ENCODE measurements around the gene CHRM4.
A peak's percentile ranks its signal among the peaks of the same experiment; 100 is the strongest.

The CHRM4 gene

DNA sequence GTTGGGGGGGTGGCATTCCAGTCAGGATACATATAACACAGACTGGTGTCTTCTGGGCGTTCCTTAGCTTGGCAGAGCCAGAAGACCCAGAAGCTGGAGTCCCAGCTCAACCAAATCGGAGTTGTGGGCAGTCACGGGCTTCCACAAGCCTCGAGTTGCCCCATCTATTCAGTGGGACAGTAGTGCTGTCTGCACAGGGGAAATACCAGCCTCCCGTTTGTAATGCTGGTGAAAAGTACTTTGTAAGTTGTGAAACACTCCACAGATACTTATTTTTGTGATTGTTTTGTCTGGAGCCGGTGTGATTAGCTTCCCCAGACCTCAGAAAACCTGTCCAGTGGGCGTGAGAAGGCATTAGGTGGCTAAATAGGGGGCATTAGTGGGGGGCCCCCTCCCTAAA, 30.7 kb downstream of the CHRM4 start:
- no peak for DNase-seq (ENCODE audit: low spot score)
- in situ Hi-C loops (cut with MboI; ENCODE audit: low sequenced_read_pairs, unreplicated experiment) = no loop called here

DNA sequence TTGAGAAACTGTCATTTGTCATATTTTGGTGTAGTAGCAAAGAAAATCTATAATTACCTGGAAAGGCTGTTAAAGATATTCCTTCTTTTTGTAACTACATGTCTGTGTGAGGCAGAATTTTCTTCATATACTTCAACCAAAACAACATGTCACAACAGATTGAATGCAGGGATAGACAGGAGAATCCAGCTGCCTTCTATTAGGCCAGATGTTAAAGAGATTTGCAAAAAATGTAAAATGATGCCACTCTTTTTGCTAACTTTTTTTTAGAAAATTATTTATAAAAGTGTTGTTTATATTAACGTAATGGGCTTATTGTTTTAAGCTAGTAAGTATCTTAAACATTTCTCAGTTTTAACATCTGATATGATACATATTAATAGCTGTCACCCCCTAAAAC, 31.6 kb downstream of the CHRM4 start:
- no peak for DNase-seq (ENCODE audit: low spot score)
- in situ Hi-C loops (cut with MboI; ENCODE audit: low sequenced_read_pairs, unreplicated experiment) = no loop called here
- TF ChIP-seq, protein P1, sequence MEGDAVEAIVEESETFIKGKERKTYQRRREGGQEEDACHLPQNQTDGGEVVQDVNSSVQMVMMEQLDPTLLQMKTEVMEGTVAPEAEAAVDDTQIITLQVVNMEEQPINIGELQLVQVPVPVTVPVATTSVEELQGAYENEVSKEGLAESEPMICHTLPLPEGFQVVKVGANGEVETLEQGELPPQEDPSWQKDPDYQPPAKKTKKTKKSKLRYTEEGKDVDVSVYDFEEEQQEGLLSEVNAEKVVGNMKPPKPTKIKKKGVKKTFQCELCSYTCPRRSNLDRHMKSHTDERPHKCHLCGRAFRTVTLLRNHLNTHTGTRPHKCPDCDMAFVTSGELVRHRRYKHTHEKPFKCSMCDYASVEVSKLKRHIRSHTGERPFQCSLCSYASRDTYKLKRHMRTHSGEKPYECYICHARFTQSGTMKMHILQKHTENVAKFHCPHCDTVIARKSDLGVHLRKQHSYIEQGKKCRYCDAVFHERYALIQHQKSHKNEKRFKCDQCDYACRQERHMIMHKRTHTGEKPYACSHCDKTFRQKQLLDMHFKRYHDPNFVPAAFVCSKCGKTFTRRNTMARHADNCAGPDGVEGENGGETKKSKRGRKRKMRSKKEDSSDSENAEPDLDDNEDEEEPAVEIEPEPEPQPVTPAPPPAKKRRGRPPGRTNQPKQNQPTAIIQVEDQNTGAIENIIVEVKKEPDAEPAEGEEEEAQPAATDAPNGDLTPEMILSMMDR (IDR thresholded peaks at IDR 0.05; ENCODE audit: borderline replicate concordance, control extremely low read depth, extremely low read depth, insufficient read depth, missing control alignments) = no peak

More for the DNA sequence above, 30.7 kb downstream of the CHRM4 start:
- TF ChIP-seq, protein P1 (IDR thresholded peaks at IDR 0.05; ENCODE audit: borderline replicate concordance, control extremely low read depth, extremely low read depth, insufficient read depth, missing control alignments) = no peak

DNA sequence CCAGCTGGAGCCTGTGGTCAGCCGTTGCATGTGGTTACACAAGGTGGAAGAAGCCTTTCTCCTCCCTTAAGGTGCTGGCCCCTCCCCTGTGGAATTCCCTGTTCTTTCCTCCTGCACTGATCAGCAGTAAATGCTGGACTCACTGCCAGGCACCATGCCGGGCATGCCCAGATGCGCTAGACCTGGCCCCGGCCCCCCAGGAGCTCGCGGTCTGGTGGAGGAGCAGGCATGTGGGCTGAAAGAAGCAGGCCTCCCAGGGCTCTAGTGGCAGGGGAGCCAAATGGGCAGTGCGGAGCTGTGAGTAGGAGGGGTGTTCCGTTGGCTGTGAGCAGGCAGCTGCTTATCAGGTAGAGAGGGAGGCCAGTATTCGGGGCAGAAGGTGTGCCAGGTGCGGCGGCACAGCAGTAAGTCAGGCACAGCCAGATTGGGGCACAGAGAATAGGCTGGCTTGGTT, 34.1 kb downstream of the CHRM4 start:
- DNase-seq (ENCODE audit: low spot score) = no peak
- in situ Hi-C loops (cut with MboI; ENCODE audit: low sequenced_read_pairs, unreplicated experiment) = no loop called here
- TF ChIP-seq, protein P1 (IDR thresholded peaks at IDR 0.05; ENCODE audit: borderline replicate concordance, control extremely low read depth, extremely low read depth, insufficient read depth, missing control alignments) = no peak

DNA sequence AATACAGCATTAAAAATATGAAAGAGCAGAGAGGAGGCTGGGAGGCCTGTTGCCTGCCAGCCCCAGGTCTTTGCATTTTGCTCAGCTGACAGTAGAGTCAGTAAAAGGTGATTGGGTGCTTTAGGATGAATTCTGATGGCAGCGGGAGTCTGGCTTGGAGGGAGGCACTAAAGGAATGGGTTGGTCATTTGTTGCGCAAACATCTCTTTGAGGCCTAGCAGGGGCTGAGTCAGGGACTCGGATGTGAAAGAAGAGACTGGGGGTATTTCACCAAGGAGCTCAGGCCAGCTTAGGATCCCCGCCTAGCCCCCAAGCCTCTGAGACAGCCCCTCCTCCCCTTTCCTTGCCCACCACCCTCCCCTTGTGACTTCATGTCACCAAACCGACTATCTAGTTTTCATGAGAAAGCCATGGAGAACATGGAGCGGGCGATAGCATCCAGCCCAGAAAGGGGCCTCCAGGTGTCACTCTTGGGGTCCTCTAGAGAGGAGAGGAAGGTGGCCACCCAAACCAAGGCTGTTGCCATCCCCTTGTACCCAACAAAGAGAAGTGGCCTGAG, 34.6 kb downstream of the CHRM4 start:
- DNase-seq (ENCODE audit: low spot score) = no peak
- in situ Hi-C loops (cut with MboI; ENCODE audit: low sequenced_read_pairs, unreplicated experiment) = no loop called here
- TF ChIP-seq, protein P1 (IDR thresholded peaks at IDR 0.05; ENCODE audit: borderline replicate concordance, control extremely low read depth, extremely low read depth, insufficient read depth, missing control alignments) = no peak

DNA sequence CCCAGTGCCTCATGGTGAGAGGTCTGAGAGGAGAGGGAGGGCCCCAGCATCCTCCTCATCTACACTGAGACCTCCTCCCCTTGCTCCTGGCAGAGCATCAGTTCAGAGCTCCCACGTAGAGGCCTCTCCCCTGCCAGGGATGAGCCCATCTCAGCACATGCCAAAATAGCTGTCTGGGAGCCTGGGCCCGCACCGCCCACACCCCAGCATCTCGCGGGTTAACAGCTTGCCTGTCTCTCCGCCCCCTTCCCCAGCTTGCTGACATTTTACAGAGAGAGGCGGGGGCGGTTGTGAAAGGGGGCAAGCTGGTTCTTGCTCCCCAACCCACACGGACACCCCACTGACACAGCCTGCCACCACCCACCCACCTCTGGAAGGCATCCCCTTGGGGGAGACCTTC, 37.9 kb downstream of the CHRM4 start:
- TF ChIP-seq, protein P1 (IDR thresholded peaks at IDR 0.05; ENCODE audit: borderline replicate concordance, control extremely low read depth, extremely low read depth, insufficient read depth, missing control alignments) = no peak
- in situ Hi-C loops (cut with MboI; ENCODE audit: low sequenced_read_pairs, unreplicated experiment) = no loop called here
- no peak for DNase-seq (ENCODE audit: low spot score)

DNA sequence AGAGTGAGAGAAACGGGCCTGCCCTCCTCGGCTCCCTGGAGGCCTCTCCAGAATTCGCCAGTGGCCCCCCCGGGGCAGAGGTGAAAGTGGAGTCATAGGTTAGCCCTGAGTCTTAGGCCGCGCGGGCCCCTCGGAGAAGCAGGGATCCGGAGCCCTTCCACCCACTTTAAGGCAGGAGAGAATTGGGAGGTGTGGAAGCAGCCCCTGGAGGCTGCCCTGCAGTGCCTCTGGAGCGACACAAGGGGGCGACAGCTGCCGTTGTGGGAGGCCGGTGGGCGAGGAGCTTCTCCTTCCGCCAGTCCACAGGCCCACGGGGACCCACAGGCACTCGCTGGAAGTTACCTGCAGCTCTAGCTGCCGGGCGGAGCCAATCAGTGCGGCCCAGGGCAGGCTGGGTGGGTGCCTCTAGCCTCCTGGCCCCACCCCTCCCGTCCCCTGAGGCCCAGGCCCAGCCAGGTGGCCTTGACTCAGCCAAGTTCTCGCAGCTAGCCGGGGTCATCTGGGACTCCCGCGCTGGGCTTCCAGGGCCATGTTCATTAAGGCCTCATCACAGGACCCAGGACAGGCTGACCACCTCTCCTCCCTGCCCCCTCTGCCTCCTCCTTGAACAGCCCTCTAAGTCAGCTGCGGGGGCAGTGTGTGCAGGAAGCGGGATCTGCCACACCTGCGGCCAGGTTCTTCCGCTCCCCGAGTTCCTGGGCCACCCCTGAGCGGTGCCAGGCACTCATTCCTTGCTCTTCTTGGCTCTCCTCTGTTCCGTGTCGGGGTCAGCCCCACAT, 39.3 kb downstream of the CHRM4 start:
- TF ChIP-seq, protein P1 (IDR thresholded peaks at IDR 0.05; ENCODE audit: borderline replicate concordance, control extremely low read depth, extremely low read depth, insufficient read depth, missing control alignments) = peak; percentile 93
- in situ Hi-C loops (cut with MboI; ENCODE audit: low sequenced_read_pairs, unreplicated experiment) = no loop called here
- peak; percentile 75 for DNase-seq (ENCODE audit: low spot score)
